Retina (tissue), 1 donor: ENCODE measurements around the gene GLUD1.
"Not testable (repeated sequence)": the region's sequence is repeated elsewhere in the genome, so short reads cannot be mapped to it uniquely, and the experiment has no call there.

Experiments used
- DNase-seq: peaks from one replicate; pipeline ENCODE4 v3.0.0-alpha.2; 2016

The GLUD1 gene

GRCh38 chr10:87089746-87090145 lies 4.9 kb downstream of the GLUD1 start:
- no peak for DNase-seq

GRCh38 chr10:87085537-87085936 lies 9.1 kb downstream of the GLUD1 start:
- no peak for DNase-seq

DNA sequence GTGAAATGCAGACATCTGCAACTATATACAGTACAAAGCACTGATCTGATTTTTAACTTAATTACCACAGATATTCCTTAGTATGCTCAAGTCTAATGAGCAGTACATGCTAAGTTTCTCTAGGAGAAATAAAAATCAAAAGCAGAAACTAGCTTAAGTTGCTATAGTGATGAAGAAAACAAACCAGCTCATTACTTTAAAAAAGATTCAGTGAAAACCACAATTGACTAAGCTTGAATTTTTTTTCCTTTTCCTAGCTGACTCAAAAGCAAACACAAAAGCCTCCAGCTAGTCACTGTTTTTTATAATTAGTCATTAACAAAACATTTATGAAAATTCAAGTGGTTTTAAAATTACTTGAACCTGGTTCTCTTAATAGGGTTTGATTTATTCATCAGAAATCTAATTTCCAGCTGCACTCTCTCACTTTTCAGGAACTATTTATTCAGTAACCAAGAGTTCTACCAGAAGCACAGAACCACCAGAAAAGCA lies 10.3 kb downstream of the GLUD1 start:
- not testable (repeated sequence) for DNase-seq

DNA sequence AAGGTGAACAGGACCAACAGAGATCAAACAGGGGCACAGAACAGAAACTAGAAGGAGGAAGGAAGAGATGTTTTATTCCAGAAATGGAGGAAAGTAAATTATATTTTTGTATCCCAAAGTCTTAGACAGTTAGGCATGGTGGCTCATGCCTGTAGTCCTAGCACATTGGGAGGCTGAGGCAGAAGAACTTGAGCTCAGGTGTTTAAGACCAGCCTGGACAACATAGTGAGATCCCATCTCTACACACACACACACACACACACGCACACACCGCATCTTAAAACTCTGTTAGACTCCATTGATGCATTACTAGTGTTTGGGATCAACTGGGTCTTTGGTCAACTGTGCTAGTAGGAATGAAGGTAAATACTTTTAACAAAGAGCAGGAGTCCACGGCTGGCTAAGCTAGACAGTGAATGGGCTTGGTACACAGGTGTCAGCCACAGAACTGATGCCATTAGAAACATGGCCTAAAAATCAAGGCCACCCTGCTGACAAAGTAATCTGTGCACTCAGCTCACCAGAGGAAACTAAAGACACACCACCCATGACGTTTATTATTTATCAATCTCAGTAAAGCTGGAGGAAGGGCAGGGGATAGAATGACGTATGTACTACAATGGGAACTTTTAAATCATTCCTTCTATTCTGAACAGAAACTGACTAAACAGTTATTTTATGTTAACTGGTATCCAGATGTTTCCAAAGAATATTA lies 10.9 kb downstream of the GLUD1 start:
- DNase-seq: not testable (repeated sequence)

DNA sequence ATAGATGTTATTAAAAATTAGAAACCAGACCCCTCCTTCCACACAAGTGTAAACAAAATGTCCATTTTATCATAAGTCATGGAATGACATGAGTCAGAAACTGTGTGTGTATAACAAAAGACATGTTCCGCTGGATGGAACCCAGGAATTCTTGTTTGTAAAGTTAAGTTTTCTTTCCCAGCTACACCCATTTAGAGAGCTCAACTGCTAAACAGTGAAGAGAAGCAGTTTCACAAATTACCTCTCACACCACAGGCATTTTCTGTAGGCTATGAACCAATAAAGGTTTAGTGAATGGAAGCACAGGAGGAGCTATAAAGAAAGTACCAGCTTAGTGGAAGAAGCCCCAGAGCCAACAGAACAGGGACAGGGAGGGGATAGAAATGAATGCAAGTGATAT lies 12.4 kb downstream of the GLUD1 start:
- DNase-seq: not testable (repeated sequence)

GRCh38 chr10:87081574-87081973 lies 13.1 kb downstream of the GLUD1 start:
- not testable (repeated sequence) for DNase-seq

DNA sequence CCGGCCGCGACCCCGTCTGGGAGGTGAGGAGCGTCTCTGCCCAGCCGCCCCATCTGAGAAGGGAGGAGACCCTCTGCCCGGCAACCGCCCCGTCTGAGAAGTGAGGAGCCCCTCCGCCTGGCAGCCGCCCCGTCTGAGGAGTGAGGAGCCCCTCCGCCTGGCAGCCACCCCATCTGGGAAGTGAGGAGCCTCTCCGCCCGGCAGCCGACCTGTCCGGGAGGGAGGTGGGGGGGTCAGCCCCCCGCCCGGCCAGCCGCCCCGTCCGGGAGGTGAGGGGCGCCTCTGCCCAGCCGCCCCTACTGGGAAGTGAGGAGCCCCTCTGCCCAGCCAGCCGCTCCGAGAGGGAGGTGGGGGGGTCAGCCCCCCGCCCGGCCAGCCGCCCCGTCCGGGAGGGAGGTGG lies 14.0 kb downstream of the GLUD1 start:
- DNase-seq: not testable (repeated sequence)

- no peak for DNase-seq
These were observed 15.4 kb downstream of the GLUD1 start for GRCh38 chr10:87079106-87079836.

DNA sequence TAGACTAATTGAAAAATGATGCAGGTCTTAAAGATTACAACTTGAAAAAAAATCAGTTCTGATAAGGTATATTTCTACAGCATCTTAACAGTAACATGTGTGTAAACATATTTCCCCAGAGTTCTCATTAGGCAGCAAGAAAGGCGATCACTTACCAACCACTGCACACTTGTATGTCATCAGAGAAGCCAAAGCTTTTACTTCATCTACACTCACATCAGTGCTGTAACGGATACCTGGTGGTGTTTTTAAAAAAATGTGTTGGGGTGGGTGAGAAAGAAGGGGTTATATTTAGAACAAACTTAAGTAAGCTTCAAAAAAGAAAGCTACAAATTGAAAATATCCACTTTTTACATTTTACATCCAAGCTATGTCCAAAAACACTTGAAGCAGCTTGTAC lies 18.2 kb downstream of the GLUD1 start:
- DNase-seq: not testable (repeated sequence)

DNA sequence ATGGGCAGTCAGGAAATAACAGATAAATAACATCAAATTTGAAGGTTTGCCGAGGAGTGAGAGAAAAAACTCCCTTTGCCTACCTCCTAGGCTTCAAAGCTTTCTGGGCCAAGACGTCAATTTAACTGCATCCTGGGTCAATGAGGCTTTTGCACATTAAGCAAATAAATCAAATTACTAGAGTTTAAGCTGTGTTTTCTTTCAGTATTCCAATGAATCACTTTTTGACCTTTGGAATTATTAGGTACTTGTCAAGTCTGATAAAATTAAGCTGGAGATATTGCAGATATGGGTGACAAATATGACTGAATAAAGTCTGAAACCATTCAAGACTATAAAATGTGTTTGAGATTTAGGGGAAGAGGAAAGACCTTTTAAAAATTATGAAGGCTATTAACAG lies 22.2 kb downstream of the GLUD1 start:
- no peak for DNase-seq

GRCh38 chr10:87068281-87068680 lies 26.4 kb downstream of the GLUD1 start:
- no peak for DNase-seq

- no peak for DNase-seq
These were observed 27.8 kb downstream of the GLUD1 start for GRCh38 chr10:87066865-87067264.

DNA sequence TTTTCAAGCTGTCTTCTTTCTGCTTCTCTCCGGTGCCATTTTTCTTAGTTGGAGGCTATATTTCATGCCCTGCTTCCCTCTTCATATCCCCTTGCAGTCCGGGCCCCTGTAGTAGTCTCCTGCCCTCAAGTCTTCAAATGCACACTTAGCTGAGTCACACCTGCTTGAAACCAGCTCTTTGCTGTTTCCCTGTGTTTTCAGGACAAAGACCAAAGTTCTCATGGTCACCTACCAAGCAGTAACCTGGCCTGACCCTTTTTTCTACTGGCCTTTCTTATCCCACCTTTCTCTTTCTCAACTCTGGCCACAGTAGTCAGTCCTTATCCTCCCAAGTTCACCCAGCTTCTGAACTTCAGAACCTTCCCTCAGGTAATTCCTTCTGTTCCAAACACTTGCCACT lies 28.5 kb downstream of the GLUD1 start:
- no peak for DNase-seq

GRCh38 chr10:87064651-87065050 lies 30.0 kb downstream of the GLUD1 start:
- no peak for DNase-seq

DNA sequence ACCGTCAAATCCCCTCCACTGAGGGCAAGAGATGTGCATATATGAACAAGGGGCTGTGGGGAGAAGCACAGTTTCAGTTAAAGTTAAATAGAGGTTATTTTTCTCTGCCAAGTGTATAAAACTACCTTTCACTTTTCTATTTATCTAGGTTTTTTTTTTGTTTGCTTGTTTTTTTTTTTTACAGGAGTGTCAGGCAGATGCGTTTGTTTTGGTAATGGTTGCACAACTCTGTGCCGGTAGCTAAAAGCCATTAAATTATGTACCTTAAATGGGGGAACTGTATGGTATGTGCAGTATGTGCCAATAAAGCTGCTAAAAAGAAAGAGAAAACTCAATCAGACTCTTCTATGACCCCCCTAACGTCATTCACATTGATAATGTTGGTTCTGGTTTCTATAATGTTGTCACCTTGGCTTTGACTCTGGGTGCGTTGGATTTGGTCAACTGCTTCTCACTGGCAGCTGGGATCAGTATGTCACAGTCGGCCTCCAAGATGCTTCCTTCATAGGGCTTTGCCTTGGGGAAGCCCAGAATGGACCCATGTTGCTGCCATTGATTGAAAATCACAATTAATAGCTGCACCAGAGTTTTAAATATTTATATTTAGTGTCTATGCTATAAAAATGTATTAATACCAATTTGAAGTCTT lies 34.2 kb downstream of the GLUD1 start:
- DNase-seq: no peak

- no peak for DNase-seq
These were observed 35.2 kb downstream of the GLUD1 start for GRCh38 chr10:87059401-87059800.

DNA sequence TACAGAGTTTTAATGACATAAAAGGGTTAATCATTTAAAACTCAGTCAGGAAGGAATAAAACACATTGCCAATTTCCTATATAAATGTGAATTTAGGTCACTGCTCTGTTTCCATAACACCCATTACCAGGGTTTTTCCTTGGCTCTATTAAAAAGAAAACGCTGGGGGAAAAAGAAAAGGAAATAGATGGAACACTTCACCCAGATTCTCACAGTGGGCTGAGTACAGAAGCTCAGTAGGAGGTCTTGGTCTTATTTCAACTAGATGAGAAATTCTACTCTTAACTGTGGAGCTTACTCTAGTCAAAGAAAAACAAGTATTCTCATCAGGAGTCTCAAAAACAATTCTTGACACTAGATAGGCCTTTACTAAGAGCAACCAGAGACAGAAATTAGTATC lies 36.5 kb downstream of the GLUD1 start:
- DNase-seq: no peak

- DNase-seq: no peak
These were observed 40.0 kb downstream of the GLUD1 start for GRCh38 chr10:87054373-87055295.

GRCh38 chr10:87053577-87054181 lies 41.0 kb downstream of the GLUD1 start:
- DNase-seq: no peak

DNA sequence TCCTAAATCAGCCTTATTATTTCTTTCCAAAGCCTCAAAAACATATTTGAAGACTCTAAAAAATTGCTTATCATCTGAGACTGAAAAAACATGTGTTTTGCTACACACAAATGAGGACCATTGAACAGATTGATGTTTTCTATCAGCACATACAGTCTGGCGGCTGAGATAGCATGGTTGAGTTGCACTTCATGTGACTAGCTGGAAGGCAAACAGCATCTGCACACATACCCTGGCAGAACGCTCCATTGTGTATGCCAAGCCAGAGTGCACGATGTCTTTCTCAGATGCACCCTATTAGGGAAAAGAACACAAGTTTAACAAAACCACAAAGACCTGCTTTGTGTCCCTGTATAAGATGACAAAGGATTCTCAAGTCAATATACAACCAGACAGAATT lies 41.5 kb downstream of the GLUD1 start:
- DNase-seq: no peak

DNA sequence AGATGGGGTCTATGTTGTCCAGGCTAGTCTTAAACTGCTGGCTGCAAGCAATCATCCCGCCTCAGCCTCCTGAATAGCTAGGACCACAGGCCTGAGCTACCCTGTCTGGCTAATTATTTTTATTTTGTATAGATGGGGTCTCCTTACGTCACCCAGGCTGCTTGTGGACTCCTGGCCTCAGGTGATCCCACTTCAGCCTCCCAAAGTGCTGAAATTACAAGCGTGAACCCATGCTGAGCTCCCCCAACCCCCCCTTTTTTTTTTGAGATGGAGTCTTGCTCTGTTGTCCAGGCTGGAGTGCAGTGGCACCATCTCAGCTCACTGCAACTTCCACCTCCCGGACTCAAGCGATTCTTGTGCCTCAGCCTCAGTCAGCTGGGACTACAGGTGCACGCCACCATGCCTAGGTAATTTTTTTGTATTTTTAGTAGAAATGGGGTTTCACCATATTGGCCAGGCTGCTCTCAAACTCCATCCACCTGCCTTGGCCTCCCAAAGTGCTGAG lies 49.2 kb downstream of the GLUD1 start:
- DNase-seq: no peak

GRCh38 chr10:87043579-87043978 lies 51.1 kb downstream of the GLUD1 start:
- not testable (repeated sequence) for DNase-seq
